Upper lobe of left lung (tissue), 4 donors: ENCODE results near the gene DENND1C.

Experiments used
- EP300 ChIP-seq, 4 donors: sonication (generic); formaldehyde crosslinking; IDR thresholded peaks; one replicate each; pipeline ENCODE4 v1.5.1; 2017; ENCODE audit warnings: antibody characterized with exemption in 4 of 4, control low read depth in 2 of 4
- POLR2AphosphoS5 ChIP-seq, 2 donors: sonication (generic); formaldehyde crosslinking; IDR thresholded peaks; one replicate each; pipeline ENCODE4 v1.5.1; 2017; ENCODE audit warnings: antibody characterized with exemption in 2 of 2
- TF ChIP-seq, protein P1 (sequence below), 6 experiments: fragments of 450-650 bp in 4 of 6; fragments of 200-600 bp in 2 of 6; sonication (generic) in 2 of 6; IDR thresholded peaks; one replicate each; pipeline ENCODE4 v1.5.1; 2016 to 2019; ENCODE audit warnings: antibody characterized with exemption in 6 of 6

DNA sequence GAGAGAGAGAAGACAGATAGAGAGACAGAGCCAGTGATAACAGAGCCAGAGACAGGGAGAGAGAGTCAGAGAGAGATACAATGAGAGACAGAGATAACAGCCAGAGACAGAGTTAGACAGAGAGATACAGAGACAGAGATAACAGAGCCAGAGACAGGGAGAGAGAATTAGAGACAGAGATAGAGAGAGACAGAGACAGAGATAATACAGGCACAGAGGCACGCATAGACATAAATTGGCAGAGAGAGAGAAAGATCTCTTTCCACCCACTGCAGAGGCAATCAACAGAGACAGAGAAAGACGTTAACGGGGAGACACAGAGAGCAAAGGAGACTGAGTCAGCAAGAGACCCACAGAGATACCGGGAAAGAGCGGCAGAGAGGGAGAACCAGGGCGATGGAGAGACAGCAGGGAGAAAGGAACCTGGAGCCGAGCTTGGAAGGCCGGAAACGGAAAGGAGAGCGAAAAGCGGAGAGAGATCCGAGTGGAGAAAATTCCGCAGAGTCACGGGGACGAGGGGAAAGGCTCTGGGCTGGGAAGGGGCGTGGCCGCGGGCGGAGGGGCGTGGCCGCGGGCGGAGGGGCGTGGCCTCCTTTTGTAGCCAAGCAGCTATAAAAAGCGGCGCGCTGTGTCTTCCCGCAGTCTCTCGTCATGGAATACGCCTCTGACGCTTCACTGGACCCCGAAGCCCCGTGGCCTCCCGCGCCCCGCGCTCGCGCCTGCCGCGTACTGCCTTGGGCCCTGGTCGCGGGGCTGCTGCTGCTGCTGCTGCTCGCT lies 49.0 kb upstream of the DENND1C start, which contains the start of gene TNFSF9:
- TF ChIP-seq EP300 (IDR thresholded peaks at IDR 0.05) (peak in 1 of 4 donors; percentile 51), POLR2AphosphoS5 (IDR thresholded peaks at IDR 0.05) (peak; percentile 68 to 97)
- TF ChIP-seq, protein P1, sequence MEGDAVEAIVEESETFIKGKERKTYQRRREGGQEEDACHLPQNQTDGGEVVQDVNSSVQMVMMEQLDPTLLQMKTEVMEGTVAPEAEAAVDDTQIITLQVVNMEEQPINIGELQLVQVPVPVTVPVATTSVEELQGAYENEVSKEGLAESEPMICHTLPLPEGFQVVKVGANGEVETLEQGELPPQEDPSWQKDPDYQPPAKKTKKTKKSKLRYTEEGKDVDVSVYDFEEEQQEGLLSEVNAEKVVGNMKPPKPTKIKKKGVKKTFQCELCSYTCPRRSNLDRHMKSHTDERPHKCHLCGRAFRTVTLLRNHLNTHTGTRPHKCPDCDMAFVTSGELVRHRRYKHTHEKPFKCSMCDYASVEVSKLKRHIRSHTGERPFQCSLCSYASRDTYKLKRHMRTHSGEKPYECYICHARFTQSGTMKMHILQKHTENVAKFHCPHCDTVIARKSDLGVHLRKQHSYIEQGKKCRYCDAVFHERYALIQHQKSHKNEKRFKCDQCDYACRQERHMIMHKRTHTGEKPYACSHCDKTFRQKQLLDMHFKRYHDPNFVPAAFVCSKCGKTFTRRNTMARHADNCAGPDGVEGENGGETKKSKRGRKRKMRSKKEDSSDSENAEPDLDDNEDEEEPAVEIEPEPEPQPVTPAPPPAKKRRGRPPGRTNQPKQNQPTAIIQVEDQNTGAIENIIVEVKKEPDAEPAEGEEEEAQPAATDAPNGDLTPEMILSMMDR (IDR thresholded peaks at IDR 0.05) = peak in 1 of 6 experiments; percentile 21
